HG03103 (cell line): ENCODE data around the gene EPHA1.
"Not testable (repeated sequence)": the region's sequence is repeated elsewhere in the genome, so short reads cannot be mapped to it uniquely, and the experiment has no call there.

Experiments used
- ATAC-seq: cut with Tn5 transposase; IDR thresholded peaks from one replicate; pipeline ENCODE4 v1.9.1; 2021; ENCODE audit warnings: low read depth; ENCODE audit not compliant: unreplicated experiment

EPHA1 gene

DNA sequence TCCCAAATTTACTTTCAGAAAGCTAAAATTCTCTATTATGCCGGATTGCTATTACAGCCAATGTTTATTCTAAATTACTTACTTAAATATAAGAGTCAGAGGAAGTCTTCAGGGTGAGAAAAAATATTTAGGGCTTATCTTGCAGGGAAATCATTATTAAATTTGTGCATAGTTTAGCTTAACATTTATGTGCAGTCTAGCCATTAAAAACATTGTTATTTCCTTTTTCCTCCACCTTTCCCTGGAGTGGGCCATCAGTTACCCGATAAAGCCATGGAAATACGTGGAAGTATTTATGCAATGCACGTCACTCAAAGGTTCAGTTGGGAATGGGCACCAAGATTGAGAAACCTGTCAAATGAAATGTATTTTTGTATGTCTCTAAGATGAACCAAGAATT lies 25.1 kb upstream of the EPHA1 start:
- ATAC-seq, result no peak

DNA sequence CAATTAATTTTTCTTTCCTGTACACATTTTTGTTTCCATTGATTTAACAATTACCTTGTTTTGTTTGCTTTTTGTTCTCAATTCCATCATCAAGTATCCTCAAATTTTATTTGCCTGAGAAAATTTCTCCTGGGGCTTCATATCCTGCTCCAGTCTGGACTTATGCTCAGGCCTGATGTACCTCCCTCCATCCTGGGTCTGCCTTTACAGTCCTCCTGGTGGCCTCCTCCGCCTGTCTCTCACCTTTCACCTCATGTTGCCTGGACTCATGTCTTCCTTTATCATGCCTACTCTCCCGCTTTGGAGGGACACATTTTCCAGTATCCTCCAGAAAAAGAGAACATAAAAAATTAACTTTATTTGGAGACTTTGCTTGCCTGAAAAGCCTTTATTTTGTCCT lies 22.5 kb upstream of the EPHA1 start:
- ATAC-seq, result no peak

DNA sequence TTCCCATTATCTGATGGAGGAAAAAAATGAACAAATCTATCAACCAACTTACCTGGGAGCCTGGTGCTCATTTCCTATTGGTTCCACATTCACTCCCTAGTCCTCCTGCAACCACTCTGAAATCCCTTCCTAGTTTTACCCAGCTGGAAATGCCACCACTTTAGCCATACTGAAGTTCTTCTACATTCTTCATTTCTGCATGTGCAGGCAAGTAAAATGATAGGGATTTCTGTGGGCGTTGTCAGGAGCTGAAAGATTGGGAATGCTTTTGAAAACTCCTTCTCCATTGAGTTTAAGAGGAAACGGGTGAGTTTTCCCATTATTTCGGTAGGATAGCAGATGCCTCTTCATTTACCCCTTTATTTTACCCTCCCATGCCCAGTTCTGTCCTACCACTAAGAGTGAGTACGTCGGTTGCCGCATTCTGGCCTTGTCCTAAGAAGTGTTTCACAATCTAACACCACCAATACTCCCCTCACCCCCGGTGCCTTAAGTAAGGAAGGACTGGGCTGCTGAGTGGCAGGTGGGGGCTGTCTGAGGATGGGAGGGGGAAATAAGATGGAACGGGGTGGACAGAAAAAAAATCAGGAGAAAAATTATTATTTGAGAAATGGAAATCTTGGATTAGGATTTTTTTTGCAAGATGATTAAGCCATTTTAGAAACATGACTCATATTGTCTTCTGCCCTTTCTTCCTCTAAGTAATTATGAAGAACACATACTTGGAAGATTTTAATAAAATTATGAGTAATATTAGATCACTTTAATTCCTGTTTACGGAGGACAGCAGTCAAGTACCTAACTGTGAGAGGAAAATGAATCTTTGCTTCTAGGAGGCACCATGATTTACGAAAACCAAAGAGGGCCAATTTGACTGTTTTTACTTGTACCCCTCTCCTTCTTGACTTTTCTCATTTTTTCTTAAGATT lies 21.4 kb upstream of the EPHA1 start:
- no peak for ATAC-seq

DNA sequence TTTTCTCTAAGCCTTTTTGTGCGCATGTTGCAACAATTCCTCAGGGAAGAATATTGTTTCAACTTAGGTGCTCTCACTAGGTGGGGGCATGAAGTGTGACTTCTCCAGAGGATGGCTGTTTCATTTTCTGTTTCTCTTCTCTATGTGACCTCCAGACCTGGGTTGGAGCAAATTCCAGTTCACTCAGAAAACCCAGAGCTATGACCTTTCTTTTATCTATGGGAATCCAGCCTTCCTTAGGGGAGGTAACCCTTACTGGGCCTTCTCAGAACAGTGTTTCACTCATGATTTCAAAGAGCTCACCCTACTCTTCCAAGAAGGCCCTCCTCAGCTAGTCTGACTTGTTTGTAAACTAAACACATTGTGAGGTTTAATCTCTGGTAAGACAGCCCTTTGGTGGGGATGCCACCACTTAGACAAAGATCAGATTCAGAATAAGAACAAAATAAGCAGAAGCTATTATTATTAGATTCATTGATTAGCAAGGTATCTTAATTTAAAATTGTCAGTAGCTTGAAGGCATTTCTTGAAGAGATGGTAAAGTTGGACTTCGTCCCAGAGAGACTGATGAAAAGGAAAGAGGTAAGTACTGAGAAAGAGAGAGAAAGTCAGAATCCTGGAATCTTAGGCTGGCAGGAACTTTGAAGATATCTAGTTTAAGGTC lies 18.0 kb upstream of the EPHA1 start:
- no peak for ATAC-seq

DNA sequence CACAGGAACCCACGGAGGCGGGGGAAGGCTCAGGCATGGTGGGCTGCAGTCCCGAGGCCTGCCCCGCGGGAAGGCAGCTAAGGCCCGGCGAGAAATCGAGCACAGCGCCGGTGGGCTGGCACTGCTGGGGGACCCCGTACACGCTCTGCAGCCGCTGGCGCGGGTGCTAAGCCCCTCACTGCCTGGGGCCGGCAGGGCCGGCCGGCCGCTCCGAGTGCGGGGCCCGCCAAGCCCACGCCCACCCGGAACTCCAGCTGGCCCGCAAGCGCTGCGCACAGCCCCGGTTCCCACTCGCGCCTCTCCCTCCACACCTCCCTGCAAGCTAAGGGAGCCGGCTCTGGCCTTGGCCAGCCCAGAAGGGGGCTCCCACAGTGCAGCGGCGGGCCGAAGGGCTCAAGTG lies 15.8 kb upstream of the EPHA1 start:
- not testable (repeated sequence) for ATAC-seq

DNA sequence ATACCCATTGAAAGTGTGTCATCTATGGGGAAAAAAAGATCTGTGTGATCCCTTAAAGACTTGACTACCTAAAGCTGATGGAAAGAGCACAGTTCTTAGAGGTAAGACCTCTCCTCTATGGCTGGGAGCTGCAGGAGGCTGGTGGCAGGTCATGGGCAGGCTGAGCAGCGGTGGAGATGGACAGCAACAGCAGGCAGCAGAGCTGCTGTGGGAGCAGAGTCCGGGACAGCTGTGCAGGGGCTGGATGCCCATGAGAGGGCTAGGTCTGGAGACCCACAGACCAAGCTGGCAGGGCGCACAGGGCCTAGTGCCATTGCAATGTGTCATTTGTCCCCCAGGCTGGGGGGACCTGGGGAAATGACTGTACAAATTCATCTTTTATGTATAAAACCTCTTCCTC lies 13.4 kb upstream of the EPHA1 start:
- no peak for ATAC-seq

- not testable (repeated sequence) for ATAC-seq
Observed at GRCh38 chr7:143420624-143421023, 12.0 kb upstream of the EPHA1 start.

DNA sequence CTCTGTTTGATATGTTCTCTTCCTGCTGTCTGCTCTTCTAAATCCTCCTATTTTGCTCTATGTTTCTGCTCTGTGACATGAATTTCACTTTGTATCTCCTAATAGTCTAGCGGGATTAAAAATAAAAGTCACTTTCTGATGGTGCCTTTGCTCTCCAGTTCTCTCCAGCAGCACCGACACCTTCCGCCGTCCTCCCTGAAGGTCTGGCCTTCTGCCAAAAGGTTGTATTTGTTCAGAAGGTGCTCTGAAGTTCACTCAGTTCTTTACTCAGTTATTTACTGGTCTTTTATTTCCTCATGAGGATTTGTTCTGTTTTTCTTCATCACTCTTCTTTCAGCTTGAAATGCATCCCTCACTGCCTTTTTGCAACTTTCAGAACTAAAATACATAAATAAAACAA lies 11.2 kb upstream of the EPHA1 start:
- ATAC-seq, result no peak

GRCh38 chr7:143418681-143419458 lies 10.2 kb upstream of the EPHA1 start:
- no peak for ATAC-seq

- ATAC-seq, result no peak
Observed at GRCh38 chr7:143417734-143418383, 9.2 kb upstream of the EPHA1 start.

DNA sequence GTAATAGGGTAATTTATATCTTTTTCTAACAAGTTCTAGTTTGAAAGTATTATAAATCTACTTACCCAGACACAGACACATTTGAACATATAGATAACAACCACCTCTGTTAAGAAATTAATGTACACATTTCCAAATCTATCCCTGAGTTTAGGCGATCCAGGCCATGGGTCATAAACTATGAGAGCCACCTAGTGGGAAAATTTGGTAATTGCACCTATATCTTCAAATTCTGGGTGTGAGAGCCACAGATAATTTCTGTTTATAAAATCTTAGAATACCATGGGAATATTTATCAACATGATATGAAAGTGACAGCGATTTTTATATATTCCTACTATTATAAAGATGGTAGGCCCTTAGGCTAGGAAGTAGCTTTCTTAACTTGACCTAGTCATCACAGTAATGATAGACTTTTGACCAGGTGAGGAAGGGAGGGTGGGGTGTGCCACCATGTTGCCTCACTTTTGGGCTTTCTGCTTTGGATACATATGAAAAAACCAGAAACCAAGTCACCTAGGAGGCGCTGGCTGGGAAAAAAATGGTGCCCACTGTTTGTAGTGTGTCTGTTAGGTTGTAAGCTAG lies 8.0 kb upstream of the EPHA1 start:
- ATAC-seq, result peak; percentile 64

DNA sequence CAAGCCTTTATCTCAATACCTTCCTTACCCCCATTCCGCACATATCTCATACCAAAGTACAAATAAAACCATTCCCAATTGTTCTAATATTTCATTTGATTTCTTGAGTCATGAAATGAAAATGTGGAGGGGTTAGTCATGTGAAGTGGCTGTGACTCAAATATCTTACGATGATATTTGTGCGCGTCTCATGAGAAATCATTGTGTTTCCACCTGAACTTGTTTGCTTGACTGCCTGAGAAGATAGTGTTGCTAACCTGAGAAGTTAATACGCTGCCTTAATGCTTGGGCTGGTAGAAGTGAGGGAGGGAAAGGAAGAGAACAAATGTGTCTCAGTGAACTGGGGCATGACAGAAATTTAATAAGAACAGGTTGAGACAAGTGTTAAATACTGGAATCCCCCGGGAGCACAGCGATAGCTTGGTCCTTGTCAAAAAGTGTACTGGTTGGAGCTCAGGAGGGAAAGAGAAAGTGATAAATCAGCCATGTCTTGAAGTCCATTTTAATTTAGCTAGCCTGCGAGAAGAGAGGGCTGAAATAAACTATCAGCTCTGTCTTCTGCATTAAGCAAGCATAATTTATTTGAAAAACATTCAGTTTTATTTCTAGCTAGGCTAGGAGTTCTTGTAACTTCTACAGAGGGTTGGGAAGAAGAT lies 7.2 kb upstream of the EPHA1 start:
- no peak for ATAC-seq

DNA sequence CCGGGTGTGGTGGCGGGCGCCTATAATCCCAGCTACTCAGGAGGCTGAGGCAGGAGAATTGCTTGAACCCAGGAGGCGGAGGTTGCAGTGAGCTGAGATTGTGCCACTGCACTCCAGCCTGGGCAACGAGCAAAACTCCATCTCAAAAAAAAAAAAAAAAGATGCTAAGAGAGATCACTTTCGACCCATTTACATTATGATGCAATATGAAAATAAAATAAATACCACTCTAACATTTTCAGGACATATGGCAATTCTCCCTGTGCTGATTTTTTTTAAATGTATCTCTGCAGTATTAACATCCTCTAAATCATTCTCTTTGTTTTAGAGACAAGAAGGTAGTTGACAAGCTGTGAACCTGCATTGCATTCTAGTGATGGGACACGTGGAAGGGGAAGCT lies 6.6 kb upstream of the EPHA1 start:
- ATAC-seq, result not testable (repeated sequence)

GRCh38 chr7:143413123-143413522 lies 4.5 kb upstream of the EPHA1 start:
- ATAC-seq, result no peak

GRCh38 chr7:143411976-143412708 lies 3.5 kb upstream of the EPHA1 start:
- no peak for ATAC-seq

- no peak for ATAC-seq
Observed at GRCh38 chr7:143410521-143411004, 1.9 kb upstream of the EPHA1 start.

DNA sequence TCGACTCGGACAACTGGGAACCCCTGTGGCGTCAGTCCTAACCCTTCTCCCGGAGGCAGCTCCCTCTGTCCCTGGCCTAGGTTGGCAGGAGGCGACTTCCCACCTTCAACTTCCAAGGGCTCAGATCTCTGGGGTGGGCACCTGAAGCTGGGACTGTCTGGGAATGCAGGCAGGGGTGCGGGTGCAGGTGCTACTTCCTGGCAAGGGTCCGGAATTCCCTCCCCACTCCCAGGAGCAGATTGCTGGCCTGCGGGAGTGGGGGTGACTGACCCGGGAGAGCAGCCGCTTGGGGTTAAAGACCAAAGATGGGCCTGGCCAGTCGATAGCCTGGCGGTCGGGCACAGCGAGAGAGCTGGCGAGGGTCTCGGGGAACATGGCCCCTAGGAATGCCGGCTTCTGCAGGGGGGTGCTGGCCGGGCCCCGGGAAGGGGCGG lies 387 bp downstream of the EPHA1 start:
- ATAC-seq, result no peak

GRCh38 chr7:143407287-143408251 lies 1.1 kb downstream of the EPHA1 start:
- ATAC-seq, result no peak
